CD14-positive monocyte (primary cell): ENCODE measurements around the gene TXNDC11. TPM values are rescaled to one million over a fixed set of nuclear protein-coding genes. Genes with fewer than 3 reads are reported as not detected.

ENCODE experiments used
- DNase-seq, 3 donors: peaks; one replicate each; pipeline ENCODE4 v3.0.0-alpha.2; 2011 to 2022
- H2AFZ ChIP-seq: 2 replicates; pipeline ENCODE4 v1.6.0; 2012; ENCODE audit warnings: mild to moderate bottlenecking, low read depth, low read length, inconsistent platforms; ENCODE audit not compliant: insufficient read depth, poor library complexity, severe bottlenecking
- H3K27ac ChIP-seq, 2 donors: 1 replicate in 1 of 2; 2 replicates in 1 of 2; pipeline ENCODE4 v1.5.1; 2012 to 2013; ENCODE audit warnings: low read length in 2 of 2, control low read depth in 1 of 2, inconsistent platforms in 1 of 2, low read depth in 1 of 2, mild to moderate bottlenecking in 1 of 2
- H3K27me3 ChIP-seq, 2 donors: one replicate each; pipeline versions ENCODE4 v1.6.0 to v1.6.1; 2011 to 2013; ENCODE audit warnings: low read length in 2 of 2; ENCODE audit not compliant: control insufficient read depth in 2 of 2, insufficient read depth in 2 of 2
- H3K36me3 ChIP-seq, 2 donors: replicated peaks in 1 of 2; 1 replicate in 1 of 2; 2 replicates in 1 of 2; pipeline versions ENCODE4 v1.5.1 to v1.6.1; 2012 to 2013; ENCODE audit warnings: low read length in 2 of 2, control low read depth in 1 of 2, inconsistent platforms in 1 of 2, mild to moderate bottlenecking in 1 of 2; ENCODE audit not compliant: insufficient read depth in 2 of 2, control insufficient read depth in 1 of 2
- H3K4me1 ChIP-seq, 2 donors: 1 replicate in 1 of 2; 2 replicates in 1 of 2; pipeline versions ENCODE4 v1.5.1 to v1.6.1; 2012 to 2013; ENCODE audit warnings: low read length in 2 of 2, control low read depth in 1 of 2, inconsistent platforms in 1 of 2, mild to moderate bottlenecking in 1 of 2, moderate library complexity in 1 of 2; ENCODE audit not compliant: insufficient read depth in 2 of 2, control insufficient read depth in 1 of 2
- H3K4me2 ChIP-seq: replicated peaks from 2 replicates; pipeline ENCODE3; 2012; ENCODE audit warnings: low read length, moderate library complexity, mild to moderate bottlenecking; ENCODE audit not compliant: poor library complexity, severe bottlenecking; ENCODE audit errors: extremely low read depth
- H3K4me3 ChIP-seq, 3 experiments: fragments of 200-600 bp in 1 of 3; sonication (generic) in 1 of 3; replicated peaks in 1 of 3; 1 replicate in 2 of 3; 2 replicates in 1 of 3; pipeline ENCODE4 v1.5.1; 2011 to 2013; ENCODE audit warnings: low read length in 3 of 3, mild to moderate bottlenecking in 3 of 3, control low read depth in 2 of 3, low read depth in 2 of 3, inconsistent platforms in 1 of 3, moderate library complexity in 1 of 3
- H3K79me2 ChIP-seq: 2 replicates; pipeline ENCODE4 v1.6.0; 2012; ENCODE audit warnings: mild to moderate bottlenecking, control low read depth, inconsistent platforms, low read length, moderate library complexity; ENCODE audit not compliant: insufficient read depth
- H3K9ac ChIP-seq: 2 replicates; pipeline ENCODE4 v1.6.0; 2017; ENCODE audit warnings: low read length, mild to moderate bottlenecking; ENCODE audit not compliant: insufficient read depth, poor library complexity, severe bottlenecking
- H3K9me3 ChIP-seq, 2 donors: replicated peaks in 1 of 2; 1 replicate in 1 of 2; 2 replicates in 1 of 2; pipeline versions ENCODE4 v1.5.1 to v1.6.1; 2012 to 2013; ENCODE audit warnings: low read length in 2 of 2, control low read depth in 1 of 2; ENCODE audit not compliant: control insufficient read depth in 1 of 2, insufficient read depth in 1 of 2
- H4K20me1 ChIP-seq: 2 replicates; pipeline ENCODE4 v1.6.0; 2012; ENCODE audit warnings: mild to moderate bottlenecking, low read length, control low read depth, moderate library complexity; ENCODE audit not compliant: insufficient read depth
- H3K27ac Mint-ChIP-seq, 7 donors: one replicate each; pipeline ENCODE4 v1.8.0; 2020; ENCODE audit warnings: mild to moderate bottlenecking in 7 of 7, mixed read lengths in 7 of 7, moderate library complexity in 6 of 7, inconsistent platforms in 2 of 7
- H3K27me3 Mint-ChIP-seq, 3 donors: one replicate each; pipeline ENCODE4 v1.8.0; 2021 to 2022; ENCODE audit warnings: low read depth in 3 of 3, mild to moderate bottlenecking in 3 of 3, mixed read lengths in 3 of 3, moderate library complexity in 3 of 3, inconsistent platforms in 1 of 3
- H3K36me3 Mint-ChIP-seq, 2 donors: one replicate each; pipeline ENCODE4 v1.8.0; 2020; ENCODE audit warnings: mixed read lengths in 2 of 2, inconsistent platforms in 1 of 2, mild to moderate bottlenecking in 1 of 2
- H3K4me1 Mint-ChIP-seq: one replicate; pipeline ENCODE4 v1.8.0; 2020; ENCODE audit warnings: mild to moderate bottlenecking, mixed read lengths
- H3K4me3 Mint-ChIP-seq, 2 donors: one replicate each; pipeline ENCODE4 v1.8.0; 2020; ENCODE audit warnings: mild to moderate bottlenecking in 2 of 2, mixed read lengths in 2 of 2, moderate library complexity in 1 of 2
- H3K9me3 Mint-ChIP-seq, 7 donors: one replicate each; pipeline ENCODE4 v1.8.0; 2020 to 2022; ENCODE audit warnings: mixed read lengths in 7 of 7, mild to moderate bottlenecking in 6 of 7, moderate library complexity in 6 of 7, inconsistent platforms in 2 of 7
- WGBS: methylation state at CpG from one replicate; pipeline ENCODE4 v1.1.5; 2013; ENCODE audit warnings: missing lambda C conversion rate; ENCODE audit not compliant: insufficient coverage; 5-methylcytosine and 5-hydroxymethylcytosine counted together
- intact Hi-C, 2 donors: fragments of 100-400 bp; cut with micrococcal nuclease; formaldehyde crosslinking; loops; one replicate each; pipeline versions ENCODE4 v1.15.0 to v1.15.1; 2023
- polyA plus RNA-seq, 3 donors: library from polyadenylated mRNA; depleted of rRNA in 1 of 3; unstranded in 2 of 3; stranded (reverse) in 1 of 3; fragments of 300-500 nt in 2 of 3; fragments of >200 nt in 1 of 3; fragmentation: Illumina TruSeq in 2 of 3; gene quantifications; 1 replicate in 2 of 3; 2 replicates in 1 of 3; pipeline ENCODE4 v1.2.3, GENCODE V29; 2012 to 2021
- TF ChIP-seq, protein P1 (sequence below): fragments of 200-600 bp; IDR thresholded peaks from one replicate; pipeline ENCODE4 v1.8.0; 2022; ENCODE audit warnings: antibody characterized with exemption, mild to moderate bottlenecking

TXNDC11 gene
- polyA plus RNA-seq, 3 donors: 32.9 to 60.0 (median 40.6) TPM

DNA sequence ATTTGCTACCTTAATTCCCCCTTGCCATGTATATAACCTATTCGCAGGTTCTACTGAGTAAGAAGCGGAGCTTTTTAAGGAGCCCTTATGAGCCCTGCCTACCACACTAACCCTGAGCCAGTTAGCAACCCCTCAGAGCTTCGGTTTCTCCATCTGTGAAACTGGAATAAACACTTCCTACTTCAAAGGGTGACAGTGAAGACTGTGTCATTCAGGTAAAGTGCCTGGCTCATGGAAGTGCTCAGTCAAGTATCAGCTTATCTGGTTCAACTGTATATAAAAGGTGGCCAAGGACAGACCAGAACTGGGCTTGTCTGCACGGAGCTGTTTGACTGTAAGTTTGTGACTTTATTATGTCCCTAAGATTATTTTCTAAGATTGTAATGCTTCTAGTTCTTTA lies 31.0 kb downstream of the TXNDC11 start:
- H3K36me3 Mint-ChIP-seq: peaks cover 73 to 91% of the 10 kb centered on the region in 2 donors
- Histone ChIP-seq H2AFZ (no peak overlapping the region), H3K4me3 (no peak overlapping the region), H3K4me2 (no peak overlapping the region), H3K9me3 (no peaks in the 10 kb centered on the region), H3K79me2 (peaks cover 27% of the 10 kb centered on the region), H3K27ac (no peak overlapping the region), H3K9ac (no peak overlapping the region), H3K27me3 (no peaks in the 10 kb centered on the region), H3K36me3 (peaks cover 40 to 94% of the 10 kb centered on the region in 2 donors), H4K20me1 (peaks cover 37% of the 10 kb centered on the region), H3K4me1 (no peaks in the 10 kb centered on the region)
- no peak for DNase-seq
- H3K27ac Mint-ChIP-seq: peak overlapping the region in 1 of 7 donors; percentile 60
- no peak overlapping the region for H3K4me3 Mint-ChIP-seq
- peaks cover 3% of the 10 kb centered on the region for H3K4me1 Mint-ChIP-seq
- no peaks in the 10 kb centered on the region for H3K9me3 Mint-ChIP-seq
- H3K27me3 Mint-ChIP-seq: peaks cover 0 to 2% (median 0%) of the 10 kb centered on the region in 3 donors
- TF ChIP-seq, protein P1, sequence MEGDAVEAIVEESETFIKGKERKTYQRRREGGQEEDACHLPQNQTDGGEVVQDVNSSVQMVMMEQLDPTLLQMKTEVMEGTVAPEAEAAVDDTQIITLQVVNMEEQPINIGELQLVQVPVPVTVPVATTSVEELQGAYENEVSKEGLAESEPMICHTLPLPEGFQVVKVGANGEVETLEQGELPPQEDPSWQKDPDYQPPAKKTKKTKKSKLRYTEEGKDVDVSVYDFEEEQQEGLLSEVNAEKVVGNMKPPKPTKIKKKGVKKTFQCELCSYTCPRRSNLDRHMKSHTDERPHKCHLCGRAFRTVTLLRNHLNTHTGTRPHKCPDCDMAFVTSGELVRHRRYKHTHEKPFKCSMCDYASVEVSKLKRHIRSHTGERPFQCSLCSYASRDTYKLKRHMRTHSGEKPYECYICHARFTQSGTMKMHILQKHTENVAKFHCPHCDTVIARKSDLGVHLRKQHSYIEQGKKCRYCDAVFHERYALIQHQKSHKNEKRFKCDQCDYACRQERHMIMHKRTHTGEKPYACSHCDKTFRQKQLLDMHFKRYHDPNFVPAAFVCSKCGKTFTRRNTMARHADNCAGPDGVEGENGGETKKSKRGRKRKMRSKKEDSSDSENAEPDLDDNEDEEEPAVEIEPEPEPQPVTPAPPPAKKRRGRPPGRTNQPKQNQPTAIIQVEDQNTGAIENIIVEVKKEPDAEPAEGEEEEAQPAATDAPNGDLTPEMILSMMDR: no peak
- WGBS: 86% methylated on average over 1 of the region's 4 CpGs
- intact Hi-C loops: loop anchor here (2.0 to 10.0 kb wide), 4 partner anchors 179 to 747 kb away; no protein-coding TSS in a partner anchor

DNA sequence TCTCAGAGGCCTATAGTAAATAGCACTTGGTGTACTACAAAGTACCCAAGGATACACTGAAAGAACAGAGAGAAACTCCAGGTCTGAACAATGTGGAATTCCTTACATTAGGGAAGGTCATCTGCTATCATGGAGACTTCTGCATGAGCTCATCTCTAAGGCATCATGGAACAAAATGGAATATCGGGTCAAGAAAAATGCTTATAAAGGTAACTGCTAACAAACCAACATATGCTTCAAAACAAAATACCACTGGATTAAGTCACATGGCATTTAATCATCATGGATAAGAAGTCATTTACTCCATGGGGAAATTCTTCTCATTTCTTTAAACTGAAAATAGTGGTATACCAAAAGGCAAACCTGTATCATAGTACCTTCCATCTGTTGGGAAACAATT lies 34.2 kb downstream of the TXNDC11 start:
- no peak overlapping the region for H3K27ac Mint-ChIP-seq
- Histone ChIP-seq H3K9ac (no peak overlapping the region), H2AFZ (no peak overlapping the region), H3K79me2 (peaks cover 37% of the 10 kb centered on the region), H4K20me1 (peaks cover 42% of the 10 kb centered on the region), H3K4me3 (no peak overlapping the region), H3K36me3 (peaks cover 48 to 98% of the 10 kb centered on the region in 2 donors), H3K4me2 (no peak overlapping the region), H3K9me3 (no peaks in the 10 kb centered on the region), H3K4me1 (no peaks in the 10 kb centered on the region), H3K27me3 (no peaks in the 10 kb centered on the region), H3K27ac (no peak overlapping the region)
- peaks cover 68 to 85% of the 10 kb centered on the region in 2 donors for H3K36me3 Mint-ChIP-seq
- TF ChIP-seq, protein P1: no peak
- no peak for DNase-seq
- H3K4me3 Mint-ChIP-seq: no peak overlapping the region
- no CpG with 5 or more reads among the region's 1 CpG for WGBS
- H3K9me3 Mint-ChIP-seq: no peaks in the 10 kb centered on the region
- intact Hi-C loops: no loop called here
- peaks cover 0 to 2% (median 0%) of the 10 kb centered on the region in 3 donors for H3K27me3 Mint-ChIP-seq
- no peaks in the 10 kb centered on the region for H3K4me1 Mint-ChIP-seq
